ENCODE data around the gene POU2AF1. TPM values are rescaled to one million over a fixed set of nuclear protein-coding genes. Genes with fewer than 3 reads are reported as not detected.

The POU2AF1 gene
- total RNA-seq, 1 donor from 2014 or later, result not detected

DNA sequence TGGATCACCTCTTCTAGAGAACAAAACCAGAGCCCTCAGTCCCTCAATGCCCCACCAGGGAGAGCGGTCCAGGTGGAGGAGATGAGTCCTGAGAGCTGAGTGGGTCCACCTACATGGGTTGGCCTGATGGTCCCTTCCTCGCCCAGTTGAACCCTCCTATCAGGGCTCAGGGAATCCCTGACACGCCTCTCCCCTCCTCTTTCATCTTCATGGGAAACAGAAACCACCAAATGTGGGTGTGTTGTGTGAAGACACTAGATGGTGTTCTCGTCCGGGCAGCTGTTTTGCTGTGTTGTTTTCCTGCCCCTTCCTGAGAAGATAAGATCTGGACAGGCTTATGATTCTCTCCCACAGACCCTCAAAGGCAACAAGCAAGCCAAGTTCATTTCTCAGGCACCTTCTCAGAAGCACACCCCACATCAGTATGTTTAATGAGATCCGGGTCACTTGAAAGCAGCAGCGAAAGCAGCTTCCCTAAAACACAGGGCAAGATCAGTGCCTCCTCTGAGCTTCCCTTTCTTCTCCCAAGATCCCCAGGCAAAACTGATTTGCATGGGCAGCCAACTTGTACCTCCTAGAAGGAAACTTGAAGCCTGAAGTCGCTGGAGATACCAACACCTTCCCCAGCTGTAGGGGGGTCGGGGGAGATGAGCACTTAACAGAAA lies 35.3 kb upstream of the POU2AF1 start:
- Histone ChIP-seq H3K4me3 (no peak overlapping the region), H3K4me1 (peaks cover 29% of the 10 kb centered on the region), H3K9me3 (no peaks in the 10 kb centered on the region), H3K27ac (no peak overlapping the region), H3K27me3 (no peaks in the 10 kb centered on the region), H3K36me3 (no peaks in the 10 kb centered on the region)
- DNase-seq (ENCODE audit: extremely low spot score in 2 of 2), result no peak
- intact Hi-C loops (cut with DNase I), result no loop called here
- TF ChIP-seq POLR2AphosphoS5 (IDR thresholded peaks at IDR 0.05; ENCODE audit: insufficient read depth in 1 of 2, low read depth in 1 of 2) (no peak), POLR2A (IDR thresholded peaks at IDR 0.05) (no peak)
- TF ChIP-seq, protein P1, sequence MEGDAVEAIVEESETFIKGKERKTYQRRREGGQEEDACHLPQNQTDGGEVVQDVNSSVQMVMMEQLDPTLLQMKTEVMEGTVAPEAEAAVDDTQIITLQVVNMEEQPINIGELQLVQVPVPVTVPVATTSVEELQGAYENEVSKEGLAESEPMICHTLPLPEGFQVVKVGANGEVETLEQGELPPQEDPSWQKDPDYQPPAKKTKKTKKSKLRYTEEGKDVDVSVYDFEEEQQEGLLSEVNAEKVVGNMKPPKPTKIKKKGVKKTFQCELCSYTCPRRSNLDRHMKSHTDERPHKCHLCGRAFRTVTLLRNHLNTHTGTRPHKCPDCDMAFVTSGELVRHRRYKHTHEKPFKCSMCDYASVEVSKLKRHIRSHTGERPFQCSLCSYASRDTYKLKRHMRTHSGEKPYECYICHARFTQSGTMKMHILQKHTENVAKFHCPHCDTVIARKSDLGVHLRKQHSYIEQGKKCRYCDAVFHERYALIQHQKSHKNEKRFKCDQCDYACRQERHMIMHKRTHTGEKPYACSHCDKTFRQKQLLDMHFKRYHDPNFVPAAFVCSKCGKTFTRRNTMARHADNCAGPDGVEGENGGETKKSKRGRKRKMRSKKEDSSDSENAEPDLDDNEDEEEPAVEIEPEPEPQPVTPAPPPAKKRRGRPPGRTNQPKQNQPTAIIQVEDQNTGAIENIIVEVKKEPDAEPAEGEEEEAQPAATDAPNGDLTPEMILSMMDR (IDR thresholded peaks at IDR 0.05), result no peak

DNA sequence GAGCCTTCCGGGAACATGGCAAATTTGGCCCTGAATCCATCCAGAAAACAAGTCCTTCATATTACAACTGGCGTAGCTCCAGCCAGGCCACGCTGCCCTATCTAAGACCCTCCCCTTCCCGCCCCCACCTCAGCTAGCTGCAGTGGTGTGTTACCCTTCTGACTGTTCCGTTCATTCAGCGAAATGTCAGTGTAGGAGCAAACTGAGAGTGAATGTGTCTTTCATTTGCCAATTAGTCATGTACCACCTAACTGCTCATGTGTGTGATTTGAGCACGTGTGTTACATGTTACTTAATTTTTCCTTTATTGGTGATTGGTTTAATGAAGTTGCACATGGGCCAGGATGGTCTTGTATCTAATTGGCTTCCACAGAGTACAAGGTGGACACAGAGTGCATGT lies 34.8 kb upstream of the POU2AF1 start:
- no peak overlapping the region for H3K4me3 ChIP-seq
- no peak for DNase-seq (ENCODE audit: extremely low spot score in 2 of 2)
- no peaks in the 10 kb centered on the region for H3K27me3 ChIP-seq
- no peaks in the 10 kb centered on the region for H3K9me3 ChIP-seq
- peaks cover 23% of the 10 kb centered on the region for H3K4me1 ChIP-seq
- no peak overlapping the region for H3K27ac ChIP-seq
- no peaks in the 10 kb centered on the region for H3K36me3 ChIP-seq
- TF ChIP-seq, protein P1 (IDR thresholded peaks at IDR 0.05), result no peak
- no peak for TF ChIP-seq POLR2A (IDR thresholded peaks at IDR 0.05)
- no peak for TF ChIP-seq POLR2AphosphoS5 (IDR thresholded peaks at IDR 0.05; ENCODE audit: insufficient read depth in 1 of 2, low read depth in 1 of 2)
- intact Hi-C loops (cut with DNase I), result no loop called here

DNA sequence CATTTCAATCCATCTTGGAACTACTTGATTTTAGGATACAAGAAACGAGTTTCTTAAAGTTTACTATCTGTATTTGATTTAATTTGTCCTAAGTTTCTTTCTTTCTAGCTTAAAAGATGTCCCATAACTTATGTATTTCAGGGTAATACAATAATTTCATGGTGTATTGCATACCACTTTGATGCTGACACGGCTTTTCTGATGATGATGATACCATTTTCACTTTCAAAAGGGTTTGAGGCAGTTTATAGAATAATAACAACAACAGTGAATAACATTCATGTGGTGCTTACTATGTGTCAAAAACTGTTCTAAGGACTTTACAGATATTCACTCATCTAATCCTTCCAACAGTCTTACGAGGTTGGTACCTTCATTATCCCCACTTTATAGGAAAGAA lies 33.2 kb upstream of the POU2AF1 start:
- TF ChIP-seq POLR2A (IDR thresholded peaks at IDR 0.05) (no peak), POLR2AphosphoS5 (IDR thresholded peaks at IDR 0.05; ENCODE audit: insufficient read depth in 1 of 2, low read depth in 1 of 2) (no peak)
- TF ChIP-seq, protein P1 (IDR thresholded peaks at IDR 0.05), result no peak
- H3K27me3 ChIP-seq, result no peaks in the 10 kb centered on the region
- no peak overlapping the region for H3K27ac ChIP-seq
- no peak for DNase-seq (ENCODE audit: extremely low spot score in 2 of 2)
- no peak overlapping the region for H3K4me3 ChIP-seq
- H3K4me1 ChIP-seq, result peaks cover 8% of the 10 kb centered on the region
- H3K9me3 ChIP-seq, result no peaks in the 10 kb centered on the region
- intact Hi-C loops (cut with DNase I), result no loop called here
- H3K36me3 ChIP-seq, result no peaks in the 10 kb centered on the region

DNA sequence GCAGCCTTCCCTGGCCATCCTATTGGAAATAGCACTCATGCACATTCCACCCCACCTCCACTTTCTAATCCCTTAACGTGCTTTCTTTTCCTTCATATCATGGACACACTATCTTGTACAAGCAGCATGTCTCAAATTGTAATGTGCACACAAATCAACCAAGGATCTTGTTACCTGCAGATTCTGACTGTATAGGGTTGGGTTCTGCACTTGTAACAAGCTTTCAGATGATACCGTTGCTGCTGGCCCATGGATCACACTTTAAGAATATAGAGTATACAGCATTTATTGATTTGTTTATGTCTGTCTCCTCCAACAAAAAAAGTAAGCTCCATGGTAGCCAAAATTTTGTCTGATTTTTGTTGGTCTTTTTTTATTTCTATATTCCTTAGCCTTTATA lies 32.4 kb upstream of the POU2AF1 start:
- H3K36me3 ChIP-seq, result no peaks in the 10 kb centered on the region
- no peaks in the 10 kb centered on the region for H3K27me3 ChIP-seq
- TF ChIP-seq, protein P1 (IDR thresholded peaks at IDR 0.05), result no peak
- TF ChIP-seq POLR2A (IDR thresholded peaks at IDR 0.05) (no peak), POLR2AphosphoS5 (IDR thresholded peaks at IDR 0.05; ENCODE audit: insufficient read depth in 1 of 2, low read depth in 1 of 2) (no peak)
- intact Hi-C loops (cut with DNase I), result no loop called here
- H3K9me3 ChIP-seq, result no peaks in the 10 kb centered on the region
- no peak for DNase-seq (ENCODE audit: extremely low spot score in 2 of 2)
- no peak overlapping the region for H3K4me3 ChIP-seq
- no peaks in the 10 kb centered on the region for H3K4me1 ChIP-seq
- no peak overlapping the region for H3K27ac ChIP-seq

DNA sequence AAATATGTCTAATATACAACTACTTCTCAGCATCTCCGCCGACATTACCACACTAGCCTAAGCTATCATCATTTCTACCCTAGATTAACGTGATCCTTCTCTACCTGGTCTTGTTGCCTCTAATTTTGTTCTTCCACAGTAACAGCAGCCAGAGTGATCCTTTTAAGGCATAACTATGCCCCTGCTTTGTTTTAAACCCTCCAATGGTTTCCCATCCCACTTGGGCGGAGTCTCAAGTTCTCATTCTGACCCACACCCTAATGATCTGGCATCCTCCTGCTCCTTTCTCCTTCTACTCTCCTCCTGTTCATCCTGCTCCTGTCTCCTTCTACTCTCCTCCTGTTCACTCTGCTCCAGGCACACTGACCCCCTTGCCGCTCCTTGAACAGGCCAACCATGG lies 31.9 kb upstream of the POU2AF1 start:
- Histone ChIP-seq H3K9me3 (no peaks in the 10 kb centered on the region), H3K4me1 (no peaks in the 10 kb centered on the region), H3K27ac (no peak overlapping the region), H3K36me3 (no peaks in the 10 kb centered on the region), H3K27me3 (no peaks in the 10 kb centered on the region), H3K4me3 (no peak overlapping the region)
- no peak for TF ChIP-seq POLR2AphosphoS5 (IDR thresholded peaks at IDR 0.05; ENCODE audit: insufficient read depth in 1 of 2, low read depth in 1 of 2)
- no peak for TF ChIP-seq POLR2A (IDR thresholded peaks at IDR 0.05)
- intact Hi-C loops (cut with DNase I), result no loop called here
- no peak for DNase-seq (ENCODE audit: extremely low spot score in 2 of 2)

Data from vagina (tissue), 2 donors.